H1 (cell line): ENCODE measurements around the gene AFF2. TPM values are rescaled to one million over a fixed set of nuclear protein-coding genes. Genes with fewer than 3 reads are reported as not detected.

Source experiments
- CTCF ChIA-PET: fragments of 300-600 bp; sonication (Branson Sonifier 250); formaldehyde crosslinking; loops from one replicate; lab custom pipeline; 2021; ENCODE audit not compliant: partially characterized antibody; lab: Charles Lee
- POLR2A ChIA-PET: fragments of 300-600 bp; sonication (Branson Sonifier 250); formaldehyde crosslinking; loops from one replicate; lab custom pipeline; 2021; ENCODE audit warnings: inconsistent platforms; ENCODE audit not compliant: partially characterized antibody; lab: Charles Lee
- DNase-seq, 2 experiments: peaks; one replicate each; pipeline versions ENCODE4 v3.0.0 to v3.0.0-alpha.2; 2010 to 2022; ENCODE audit warnings: low spot score in 2 of 2, low read depth in 1 of 2, mixed read lengths in 1 of 2
- FAIRE-seq: peaks from 2 replicates; lab custom pipeline; 2011; peaks lifted over from hg19 to GRCh38; lab: Jason Lieb, UNC
- H2AFZ ChIP-seq: 2 replicates; pipeline ENCODE4 v1.8.1; 2012; ENCODE audit warnings: low read length, inconsistent platforms
- H2AK5ac ChIP-seq: 2 replicates; pipeline ENCODE4 v1.6.1; 2013; ENCODE audit warnings: low read depth, low read length
- H2BK120ac ChIP-seq: replicated peaks from 2 replicates; pipeline ENCODE3; 2013; ENCODE audit warnings: low read depth, low read length, inconsistent platforms
- H2BK12ac ChIP-seq: 2 replicates; pipeline ENCODE4 v1.6.1; 2013; ENCODE audit warnings: low read depth, low read length
- H2BK15ac ChIP-seq: 2 replicates; pipeline ENCODE4 v1.6.1; 2013; ENCODE audit warnings: low read length
- H2BK20ac ChIP-seq: 2 replicates; pipeline ENCODE4 v1.6.1; 2013; ENCODE audit warnings: low read length
- H2BK5ac ChIP-seq: 2 replicates; pipeline ENCODE4 v1.6.1; 2013; ENCODE audit warnings: low read depth, low read length
- H3K14ac ChIP-seq: 2 replicates; pipeline ENCODE4 v1.6.1; 2013; ENCODE audit warnings: inconsistent platforms; ENCODE audit not compliant: insufficient read length
- H3K18ac ChIP-seq: 2 replicates; pipeline ENCODE4 v1.6.1; 2013; ENCODE audit warnings: low read length; ENCODE audit errors: extremely low read depth
- H3K23ac ChIP-seq: 2 replicates; pipeline ENCODE4 v1.6.1; 2013; ENCODE audit warnings: inconsistent platforms; ENCODE audit not compliant: insufficient read length
- H3K23me2 ChIP-seq: 2 replicates; pipeline ENCODE4 v1.6.1; 2013; ENCODE audit warnings: low read depth, low read length
- H3K27ac ChIP-seq: 2 replicates; pipeline ENCODE4 v1.6.1; 2011; ENCODE audit warnings: low read depth, low read length, inconsistent platforms
- H3K27me3 ChIP-seq, 4 experiments: replicated peaks in 1 of 4; 1 replicate in 1 of 4; 2 replicates in 3 of 4; pipeline versions ENCODE4 v1.6.1 to v1.8.1; 2011 to 2013; ENCODE audit warnings: low read length in 3 of 4, mild to moderate bottlenecking in 3 of 4, inconsistent platforms in 2 of 4, mixed read lengths in 2 of 4, moderate library complexity in 1 of 4; ENCODE audit not compliant: control insufficient read depth in 3 of 4, insufficient read depth in 3 of 4; ENCODE audit errors: extremely low read depth in 1 of 4
- H3K36me3 ChIP-seq, 4 experiments: 2 replicates each; pipeline versions ENCODE4 v1.6.1 to v1.8.1; 2011 to 2013; ENCODE audit warnings: mild to moderate bottlenecking in 4 of 4, low read length in 3 of 4, moderate library complexity in 2 of 4, control low read depth in 1 of 4, inconsistent platforms in 1 of 4; ENCODE audit not compliant: insufficient read depth in 4 of 4, control insufficient read depth in 2 of 4
- H3K4ac ChIP-seq: replicated peaks from 2 replicates; pipeline ENCODE3; 2013; ENCODE audit warnings: low read length, low read depth, mixed read lengths, inconsistent platforms; ENCODE audit not compliant: insufficient read length
- H3K4me1 ChIP-seq, 4 experiments: replicated peaks in 1 of 4; 1 replicate in 1 of 4; 2 replicates in 3 of 4; pipeline versions ENCODE4 v1.6.1 to v1.8.1; 2011 to 2013; ENCODE audit warnings: low read length in 3 of 4, inconsistent platforms in 2 of 4, mixed read lengths in 1 of 4; ENCODE audit not compliant: insufficient read depth in 4 of 4, control insufficient read depth in 3 of 4
- H3K4me2 ChIP-seq, 2 experiments: 2 replicates each; pipeline versions ENCODE4 v1.6.1 to v1.8.1; 2011 to 2013; ENCODE audit warnings: low read depth in 2 of 2, low read length in 2 of 2, control low read depth in 1 of 2, inconsistent platforms in 1 of 2, mild to moderate bottlenecking in 1 of 2; ENCODE audit not compliant: insufficient read depth in 1 of 2
- H3K4me3 ChIP-seq, 4 experiments: fragments of 200-600, 300-600 bp in 1 of 4; sonication (generic), shearing (Covaris generic), sonication (Bioruptor Twin) in 1 of 4; 2 replicates each; pipeline versions ENCODE4 v1.5.1 to v1.8.1; 2011 to 2016; ENCODE audit warnings: low read length in 4 of 4, low read depth in 3 of 4, control low read depth in 2 of 4, inconsistent platforms in 2 of 4, mild to moderate bottlenecking in 2 of 4, mixed read lengths in 1 of 4, moderate library complexity in 1 of 4; ENCODE audit not compliant: insufficient read depth in 2 of 4; ENCODE audit errors: extremely low read depth in 1 of 4
- H3K56ac ChIP-seq: replicated peaks from 2 replicates; pipeline ENCODE3; 2013; ENCODE audit warnings: low read depth, mild to moderate bottlenecking, mixed read lengths, low read length, inconsistent platforms; ENCODE audit not compliant: insufficient read length
- H3K79me1 ChIP-seq: 2 replicates; pipeline ENCODE4 v1.6.1; 2013; ENCODE audit warnings: low read depth, low read length, control low read depth
- H3K79me2 ChIP-seq, 2 experiments: 2 replicates each; pipeline versions ENCODE4 v1.6.1 to v1.8.1; 2012 to 2013; ENCODE audit warnings: low read length in 2 of 2, mild to moderate bottlenecking in 2 of 2, inconsistent platforms in 1 of 2; ENCODE audit not compliant: insufficient read depth in 2 of 2, control insufficient read depth in 1 of 2
- H3K9ac ChIP-seq, 4 experiments: replicated peaks in 1 of 4; 1 replicate in 1 of 4; 2 replicates in 3 of 4; pipeline versions ENCODE4 v1.6.1 to v1.8.1; 2011 to 2013; ENCODE audit warnings: low read depth in 3 of 4, low read length in 3 of 4, control low read depth in 2 of 4, mild to moderate bottlenecking in 2 of 4, moderate library complexity in 2 of 4, inconsistent platforms in 1 of 4; ENCODE audit errors: extremely low read depth in 1 of 4
- H3K9me3 ChIP-seq, 2 experiments: 2 replicates each; pipeline versions ENCODE4 v1.6.1 to v1.8.1; 2012 to 2013; ENCODE audit warnings: mild to moderate bottlenecking in 2 of 2, moderate library complexity in 2 of 2, control low read depth in 1 of 2, inconsistent platforms in 1 of 2, low read depth in 1 of 2, low read length in 1 of 2, mixed read lengths in 1 of 2; ENCODE audit not compliant: insufficient read depth in 2 of 2
- H4K20me1 ChIP-seq, 2 experiments: replicated peaks in 1 of 2; 2 replicates each; pipeline versions ENCODE3 to v1.8.1; 2011 to 2013; ENCODE audit warnings: inconsistent platforms in 2 of 2, low read length in 2 of 2, mild to moderate bottlenecking in 1 of 2; ENCODE audit not compliant: insufficient read depth in 2 of 2, control insufficient read depth in 1 of 2
- H4K5ac ChIP-seq: 2 replicates; pipeline ENCODE4 v1.6.1; 2013; ENCODE audit warnings: low read length, low read depth, mixed read lengths, inconsistent platforms; ENCODE audit not compliant: insufficient read length
- H4K8ac ChIP-seq: 2 replicates; pipeline ENCODE4 v1.8.0; 2013; ENCODE audit warnings: mild to moderate bottlenecking, moderate library complexity, low read length, inconsistent platforms; ENCODE audit not compliant: insufficient read depth; ENCODE audit errors: extremely low read depth
- H4K91ac ChIP-seq: replicated peaks from 2 replicates; pipeline ENCODE3; 2013; ENCODE audit warnings: low read length, mixed read lengths, inconsistent platforms; ENCODE audit not compliant: insufficient read length
- CREB1 ChIP-seq: IDR thresholded peaks from 2 replicates; pipeline ENCODE4 v1.6.1; 2012; ENCODE audit warnings: inconsistent platforms
- HDAC2 ChIP-seq, 2 experiments: fragments of 300-600 bp in 1 of 2; sonication (generic) in 1 of 2; IDR thresholded peaks; 2 replicates each; pipeline ENCODE4 v1.6.1; 2011 to 2012; ENCODE audit warnings: low read depth in 2 of 2, low read length in 2 of 2, mild to moderate bottlenecking in 2 of 2, moderate library complexity in 2 of 2, borderline replicate concordance in 1 of 2, inconsistent platforms in 1 of 2
- MAFK ChIP-seq: IDR thresholded peaks from 2 replicates; pipeline ENCODE4 v1.6.1; 2012; ENCODE audit warnings: low read depth, mild to moderate bottlenecking, improper control_type of control experiment, low read length
- RAD21 ChIP-seq, 2 experiments: IDR thresholded peaks in 1 of 2; conservative IDR thresholded peaks in 1 of 2; 2 replicates each; pipeline ENCODE4 v1.6.1; 2011; ENCODE audit warnings: low read depth in 2 of 2, low read length in 2 of 2, improper control_type of control experiment in 1 of 2, inconsistent platforms in 1 of 2, mild to moderate bottlenecking in 1 of 2, moderate library complexity in 1 of 2
- RBBP5 ChIP-seq: IDR thresholded peaks from 2 replicates; pipeline ENCODE4 v1.7.1; 2012; ENCODE audit warnings: low read depth, mild to moderate bottlenecking, inconsistent platforms, low read length, moderate library complexity, borderline replicate concordance
- RNF2 ChIP-seq: fragments of 200-900, 300-1000 bp; sonication (generic); IDR thresholded peaks from 2 replicates; pipeline ENCODE4 v1.7.1; 2016; ENCODE audit warnings: borderline replicate concordance, low read depth, mild to moderate bottlenecking, antibody characterized with exemption, low read length; ENCODE audit not compliant: poor library complexity, severe bottlenecking; ENCODE audit errors: missing control alignments
- SRF ChIP-seq: IDR thresholded peaks from 2 replicates; pipeline ENCODE4 v1.6.1; 2011; ENCODE audit warnings: mild to moderate bottlenecking, low read depth, low read length, moderate library complexity
- TAF7 ChIP-seq: optimal IDR thresholded peaks from 2 replicates; pipeline ENCODE3; 2011; ENCODE audit warnings: low read depth, mild to moderate bottlenecking, inconsistent platforms, low read length, moderate library complexity, borderline replicate concordance
- TEAD4 ChIP-seq: IDR thresholded peaks from 2 replicates; pipeline ENCODE4 v1.6.1; 2012; ENCODE audit warnings: low read depth, low read length, inconsistent platforms, mixed read lengths
- ZNF274 ChIP-seq: IDR thresholded peaks from 2 replicates; pipeline ENCODE4 v1.7.0; 2012; ENCODE audit warnings: low read length, borderline replicate concordance; ENCODE audit errors: extremely low read depth
- WGBS, 2 experiments: shearing (Covaris generic) in 1 of 2; methylation state at CpG; one replicate each; pipeline versions ENCODE4 v1.1.6 to v1.1.7; 2013 to 2015; ENCODE audit warnings: low lambda C conversion rate in 2 of 2, mixed read lengths in 2 of 2, inconsistent platforms in 1 of 2, low coverage in 1 of 2, missing lambda C conversion rate in 1 of 2; ENCODE audit not compliant: insufficient replicate concordance in 2 of 2, insufficient coverage in 1 of 2, insufficient read length in 1 of 2; ENCODE audit errors: extremely low coverage in 1 of 2, missing lambda C conversion rate in 1 of 2; 5-methylcytosine and 5-hydroxymethylcytosine counted together
- polyA plus RNA-seq, 7 experiments: library from polyadenylated mRNA; depleted of rRNA in 3 of 7; stranded (reverse) in 5 of 7; unstranded in 2 of 7; fragments of >200 nt in 5 of 7; fragments of 200-250 nt in 2 of 7; gene quantifications; 1 replicate in 5 of 7; 2 replicates in 1 of 7; 4 replicates in 1 of 7; pipeline versions ENCODE4 v1.2.1 to v1.2.3, GENCODE V29; 2011 to 2013; ENCODE audit warnings: missing spikeins in 2 of 7, mixed read lengths in 2 of 7
- total RNA-seq: library from RNA; stranded (reverse); fragmentation: NEBNext Ultra II Directional; extraction: Animal tissue kit (Norgen Biotek cat#: 25700); gene quantifications from 2 replicates; pipeline ENCODE4 v1.2.1, GENCODE V29; 2021
- TF ChIP-seq, protein P1 (sequence below): IDR thresholded peaks from 2 replicates; pipeline ENCODE4 v1.6.1; 2011; ENCODE audit warnings: low read depth, mild to moderate bottlenecking, low read length; ENCODE audit not compliant: insufficient read depth
- TF ChIP-seq, protein P2 (sequence below): IDR thresholded peaks from 2 replicates; pipeline ENCODE4 v1.6.1; 2012; ENCODE audit warnings: inconsistent platforms

AFF2 gene
- total and polyA plus RNA-seq, 2 of the 8 experiments (the other 6 are each of a cell fraction or from before 2014, with no cell fraction given): 2.0 to 7.3 TPM

DNA sequence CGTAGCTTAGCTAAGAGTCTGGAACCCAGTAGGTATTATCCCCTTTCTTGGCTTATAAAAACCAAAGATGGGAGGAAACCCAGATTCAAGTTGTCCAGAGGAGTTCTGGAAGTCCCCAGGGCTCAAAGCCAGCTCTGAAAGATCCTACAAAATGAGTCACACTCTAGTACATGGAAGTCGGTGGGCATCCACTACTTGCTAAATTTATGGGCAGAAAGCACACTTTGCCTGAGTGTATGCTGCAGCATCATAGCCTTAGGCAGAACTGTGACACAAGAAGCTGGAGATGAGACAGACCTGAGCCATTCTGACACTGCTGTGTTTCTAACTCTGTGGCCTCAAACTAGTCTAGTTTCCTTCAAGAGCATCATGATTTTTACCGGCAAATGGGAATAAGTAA, 429.3 kb downstream of the AFF2 start:
- H4K20me1 ChIP-seq: no peaks in the 10 kb centered on the region
- no peaks in the 10 kb centered on the region for H3K9me3 ChIP-seq
- POLR2A ChIA-PET: no interaction called here
- no peaks in the 10 kb centered on the region for H3K79me2 ChIP-seq
- H2BK12ac ChIP-seq: no peak overlapping the region
- H2AK5ac ChIP-seq: no peak overlapping the region
- H4K91ac ChIP-seq: no peak overlapping the region
- H3K4ac ChIP-seq: no peak overlapping the region
- no peak for DNase-seq
- no peak overlapping the region for H3K4me2 ChIP-seq
- H3K56ac ChIP-seq: no peak overlapping the region
- CTCF ChIA-PET: interaction anchor here (1.0 kb wide), 1 partner anchor 248 kb away, joined by 3 read pairs; no protein-coding TSS in a partner anchor
- no peak overlapping the region for H2BK20ac ChIP-seq
- no peaks in the 10 kb centered on the region for H3K27me3 ChIP-seq
- no peak overlapping the region for H3K18ac ChIP-seq
- H2BK5ac ChIP-seq: no peak overlapping the region
- H2BK120ac ChIP-seq: no peak overlapping the region
- H3K14ac ChIP-seq: no peak overlapping the region
- H2BK15ac ChIP-seq: no peak overlapping the region
- H3K4me3 ChIP-seq: no peak overlapping the region
- WGBS, 2 experiments: 93% methylated on average over 3 of the region's 3 CpGs; no CpG with 5 or more reads in 1 of the 2 experiments
- H3K27ac ChIP-seq: no peak overlapping the region
- no peaks in the 10 kb centered on the region for H3K4me1 ChIP-seq
- H3K36me3 ChIP-seq: no peaks in the 10 kb centered on the region
- no peaks in the 10 kb centered on the region for H3K23me2 ChIP-seq
- FAIRE-seq: no peak
- no peak overlapping the region for H4K5ac ChIP-seq
- H3K23ac ChIP-seq: no peak overlapping the region
- no peaks in the 10 kb centered on the region for H3K79me1 ChIP-seq
- H2AFZ ChIP-seq: no peak overlapping the region
- H4K8ac ChIP-seq: no peak overlapping the region
- no peak overlapping the region for H3K9ac ChIP-seq
- TF ChIP-seq RBBP5: no peak
- no peak for TF ChIP-seq RNF2
- TF ChIP-seq TAF7: no peak
- TF ChIP-seq RAD21 (IDR thresholded peaks at IDR 0.05 in 1 of 2, conservative IDR thresholded peaks at IDR 0.05 in 1 of 2; ENCODE audit: low read depth in 2 of 2, low read length in 2 of 2): no peak
- TF ChIP-seq CREB1: no peak
- TF ChIP-seq TEAD4: no peak
- TF ChIP-seq ZNF274: no peak
- TF ChIP-seq MAFK: no peak
- TF ChIP-seq, protein P1, sequence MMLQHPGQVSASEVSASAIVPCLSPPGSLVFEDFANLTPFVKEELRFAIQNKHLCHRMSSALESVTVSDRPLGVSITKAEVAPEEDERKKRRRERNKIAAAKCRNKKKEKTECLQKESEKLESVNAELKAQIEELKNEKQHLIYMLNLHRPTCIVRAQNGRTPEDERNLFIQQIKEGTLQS: no peak
- TF ChIP-seq HDAC2 (IDR thresholded peaks at IDR 0.05; ENCODE audit: borderline replicate concordance in 1 of 2, low read depth in 2 of 2, low read length in 2 of 2): no peak
- TF ChIP-seq SRF: no peak
- TF ChIP-seq, protein P2, sequence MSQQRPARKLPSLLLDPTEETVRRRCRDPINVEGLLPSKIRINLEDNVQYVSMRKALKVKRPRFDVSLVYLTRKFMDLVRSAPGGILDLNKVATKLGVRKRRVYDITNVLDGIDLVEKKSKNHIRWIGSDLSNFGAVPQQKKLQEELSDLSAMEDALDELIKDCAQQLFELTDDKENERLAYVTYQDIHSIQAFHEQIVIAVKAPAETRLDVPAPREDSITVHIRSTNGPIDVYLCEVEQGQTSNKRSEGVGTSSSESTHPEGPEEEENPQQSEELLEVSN: no peak
